WTC11 (cell line): Measurements from ENCODE around the gene SHROOM2. TPM values are rescaled to one million over a fixed set of nuclear protein-coding genes. Genes with fewer than 3 reads are reported as not detected.

Experiments
- ATAC-seq: fragments of 200-7000 bp; cut with Tn5 transposase; 2 replicates; pipeline ENCODE4 v1.10.0; 2021; ENCODE audit warnings: mild to moderate bottlenecking, moderate library complexity
- CTCF ChIA-PET: fragments of 300-600 bp; sonication (Branson Sonifier 250); formaldehyde crosslinking; loops from one replicate; lab custom pipeline; 2021; ENCODE audit warnings: antibody characterized with exemption; lab: Charles Lee
- POLR2A ChIA-PET: fragments of 350-600 bp; sonication (Branson Sonifier 250); formaldehyde crosslinking; loops from one replicate; lab custom pipeline; 2021; ENCODE audit warnings: antibody characterized with exemption; lab: Charles Lee
- DNase-seq: peaks from one replicate; pipeline ENCODE4 v3.0.0; 2021; ENCODE audit warnings: low spot score
- H3K27ac Mint-ChIP-seq: 2 replicates; pipeline ENCODE4 v1.8.0; 2021; ENCODE audit warnings: mixed read lengths
- H3K27me3 Mint-ChIP-seq: 2 replicates; pipeline ENCODE4 v1.8.0; 2021; ENCODE audit warnings: low read depth, mild to moderate bottlenecking, moderate library complexity, mixed read lengths
- H3K36me3 Mint-ChIP-seq: 2 replicates; pipeline ENCODE4 v1.8.0; 2021; ENCODE audit warnings: mixed read lengths
- H3K4me1 Mint-ChIP-seq: 2 replicates; pipeline ENCODE4 v1.8.0; 2022; ENCODE audit warnings: mixed read lengths
- H3K4me3 Mint-ChIP-seq: 2 replicates; pipeline ENCODE4 v1.8.0; 2021; ENCODE audit warnings: mild to moderate bottlenecking, moderate library complexity, mixed read lengths
- H3K9me3 Mint-ChIP-seq: 2 replicates; pipeline ENCODE4 v1.8.0; 2021; ENCODE audit warnings: mixed read lengths
- ATF1 ChIP-seq: sonication (generic); formaldehyde crosslinking; IDR thresholded peaks from 2 replicates; pipeline ENCODE4 v1.8.1; 2023; ENCODE audit warnings: mild to moderate bottlenecking, moderate library complexity, missing genetic modification reagents
- GABPB1 ChIP-seq: sonication (generic); formaldehyde crosslinking; IDR thresholded peaks from 2 replicates; pipeline ENCODE4 v1.8.1; 2023; ENCODE audit warnings: mild to moderate bottlenecking, missing genetic modification reagents
- HMGA2 ChIP-seq: fragments of 250-450 bp; sonication (Bioruptor Pico); IDR thresholded peaks from 2 replicates; pipeline ENCODE4 v1.4.0; 2021; ENCODE audit warnings: mild to moderate bottlenecking, moderate library complexity
- IRF2 ChIP-seq: sonication (generic); formaldehyde crosslinking; IDR thresholded peaks from 2 replicates; pipeline ENCODE4 v1.8.0; 2022; ENCODE audit warnings: low read depth, missing genetic modification reagents, borderline replicate concordance
- JUN ChIP-seq: sonication (generic); formaldehyde crosslinking; IDR thresholded peaks from 2 replicates; pipeline ENCODE4 v1.8.0; 2023; ENCODE audit warnings: mild to moderate bottlenecking, missing genetic modification reagents
- KAT7 ChIP-seq: sonication (generic); formaldehyde crosslinking; IDR thresholded peaks from 2 replicates; pipeline ENCODE4 v1.8.1; 2023; ENCODE audit warnings: missing genetic modification reagents, mild to moderate bottlenecking, borderline replicate concordance
- NR2C2 ChIP-seq: sonication (generic); formaldehyde crosslinking; IDR thresholded peaks from 2 replicates; pipeline ENCODE4 v1.8.0; 2022; ENCODE audit warnings: mild to moderate bottlenecking, missing genetic modification reagents
- OVOL2 ChIP-seq: fragments of 250-450 bp; sonication (Bioruptor Pico); IDR thresholded peaks from 2 replicates; pipeline ENCODE4 v1.9.0; 2021; ENCODE audit warnings: mild to moderate bottlenecking, borderline replicate concordance
- PRRX2 ChIP-seq: fragments of 250-450 bp; sonication (Bioruptor Pico); IDR thresholded peaks from 2 replicates; pipeline ENCODE4 v1.8.0; 2021; ENCODE audit warnings: mild to moderate bottlenecking
- RORB ChIP-seq: fragments of 250-450 bp; sonication (Bioruptor Pico); IDR thresholded peaks from 2 replicates; pipeline ENCODE4 v1.9.0; 2021; ENCODE audit warnings: mild to moderate bottlenecking
- SMAD4 ChIP-seq: sonication (generic); formaldehyde crosslinking; IDR thresholded peaks from 2 replicates; pipeline ENCODE4 v1.8.0; 2022; ENCODE audit warnings: mild to moderate bottlenecking, missing genetic modification reagents
- TP53 ChIP-seq: sonication (generic); formaldehyde crosslinking; IDR thresholded peaks from 2 replicates; pipeline ENCODE4 v1.8.1; 2023; ENCODE audit warnings: mild to moderate bottlenecking, missing genetic modification reagents
- ZNF138 ChIP-seq: sonication (generic); formaldehyde crosslinking; conservative IDR thresholded peaks from 2 replicates; pipeline ENCODE4 v1.8.1; 2022; ENCODE audit warnings: mild to moderate bottlenecking, moderate library complexity, missing genetic modification reagents
- ZNF671 ChIP-seq: fragments of 250-450 bp; sonication (Bioruptor Pico); IDR thresholded peaks from 2 replicates; pipeline ENCODE4 v1.8.0; 2021; ENCODE audit warnings: mild to moderate bottlenecking
- total RNA-seq: library from RNA; stranded (reverse); gene quantifications from 3 replicates; pipeline ENCODE4 v1.2.3, GENCODE V29; 2021
- TF ChIP-seq, protein P1 (sequence below): fragments of 250-450 bp; sonication (Bioruptor Pico); IDR thresholded peaks from 2 replicates; pipeline ENCODE4 v2.1.2; 2022; ENCODE audit warnings: mild to moderate bottlenecking, moderate library complexity
- TF ChIP-seq, protein P2 (sequence below): sonication (generic); formaldehyde crosslinking; IDR thresholded peaks from 2 replicates; pipeline ENCODE4 v1.8.0; 2023; ENCODE audit warnings: mild to moderate bottlenecking, missing genetic modification reagents
- TF ChIP-seq, protein P3 (sequence below): sonication (generic); formaldehyde crosslinking; IDR thresholded peaks from 2 replicates; pipeline ENCODE4 v1.8.1; 2023; ENCODE audit warnings: mild to moderate bottlenecking, missing genetic modification reagents
- TF ChIP-seq, protein P4 (sequence below): fragments of 250-450 bp; sonication (Bioruptor Pico); IDR thresholded peaks from 2 replicates; pipeline ENCODE4 v1.9.0; 2021; ENCODE audit warnings: moderate library complexity, mild to moderate bottlenecking, inconsistent platforms, borderline replicate concordance
- TF ChIP-seq, protein P5 (sequence below): sonication (generic); formaldehyde crosslinking; IDR thresholded peaks from 2 replicates; pipeline ENCODE4 v1.8.1; 2023; ENCODE audit warnings: mild to moderate bottlenecking, moderate library complexity, missing genetic modification reagents
- TF ChIP-seq, protein P6 (sequence below): sonication (generic); formaldehyde crosslinking; IDR thresholded peaks from 2 replicates; pipeline ENCODE4 v1.8.0; 2022; ENCODE audit warnings: mild to moderate bottlenecking, missing genetic modification reagents

SHROOM2 gene
- total RNA-seq, 1 experiment from 2014 or later: 14.8 TPM

DNA sequence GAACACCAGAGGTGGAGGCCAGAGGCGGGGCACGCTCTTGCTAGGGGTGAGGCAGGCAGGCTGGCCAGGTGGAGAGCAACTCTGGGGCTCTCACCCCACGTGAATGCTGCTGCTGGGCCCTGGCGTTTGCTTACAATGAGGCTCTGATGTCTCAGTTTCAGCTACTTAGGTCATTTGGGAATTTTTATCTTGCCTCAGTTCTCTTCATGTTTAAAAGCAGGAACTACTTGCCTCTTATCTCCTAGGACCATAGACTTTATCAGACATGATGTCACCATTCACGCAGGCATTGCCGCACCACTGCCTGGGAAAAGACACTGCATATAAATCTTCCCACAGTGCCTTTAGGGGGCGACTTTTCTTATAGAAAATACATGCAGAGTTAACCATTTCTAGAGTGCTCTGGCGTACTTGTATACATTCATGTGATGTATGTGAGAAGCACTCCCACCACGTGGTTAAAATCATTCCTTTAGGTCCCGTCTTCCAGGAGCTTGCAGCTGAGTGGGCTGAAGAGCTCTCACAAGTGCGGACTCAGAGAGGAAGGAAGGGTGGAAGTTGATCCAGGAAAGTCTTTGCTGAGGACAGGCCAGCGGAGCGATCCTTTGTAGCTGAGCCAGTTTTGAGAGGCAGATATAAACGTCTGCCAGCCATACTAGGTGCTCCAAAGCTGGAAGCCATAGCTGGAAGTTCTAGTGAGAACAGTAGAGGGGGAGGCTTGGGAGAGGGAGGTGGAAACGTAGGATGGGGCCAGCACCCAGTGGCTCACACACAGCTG is 96.6 kb downstream of the SHROOM2 start:
- POLR2A ChIA-PET: no interaction called here
- TF ChIP-seq, protein P1, sequence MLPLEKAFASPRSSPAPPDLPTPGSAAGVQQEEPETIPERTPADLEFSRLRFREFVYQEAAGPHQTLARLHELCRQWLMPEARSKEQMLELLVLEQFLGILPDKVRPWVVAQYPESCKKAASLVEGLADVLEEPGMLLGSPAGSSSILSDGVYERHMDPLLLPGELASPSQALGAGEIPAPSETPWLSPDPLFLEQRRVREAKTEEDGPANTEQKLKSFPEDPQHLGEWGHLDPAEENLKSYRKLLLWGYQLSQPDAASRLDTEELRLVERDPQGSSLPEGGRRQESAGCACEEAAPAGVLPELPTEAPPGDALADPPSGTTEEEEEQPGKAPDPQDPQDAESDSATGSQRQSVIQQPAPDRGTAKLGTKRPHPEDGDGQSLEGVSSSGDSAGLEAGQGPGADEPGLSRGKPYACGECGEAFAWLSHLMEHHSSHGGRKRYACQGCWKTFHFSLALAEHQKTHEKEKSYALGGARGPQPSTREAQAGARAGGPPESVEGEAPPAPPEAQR (CRISPR knock-in tag): no peak
- TF ChIP-seq, protein P2, sequence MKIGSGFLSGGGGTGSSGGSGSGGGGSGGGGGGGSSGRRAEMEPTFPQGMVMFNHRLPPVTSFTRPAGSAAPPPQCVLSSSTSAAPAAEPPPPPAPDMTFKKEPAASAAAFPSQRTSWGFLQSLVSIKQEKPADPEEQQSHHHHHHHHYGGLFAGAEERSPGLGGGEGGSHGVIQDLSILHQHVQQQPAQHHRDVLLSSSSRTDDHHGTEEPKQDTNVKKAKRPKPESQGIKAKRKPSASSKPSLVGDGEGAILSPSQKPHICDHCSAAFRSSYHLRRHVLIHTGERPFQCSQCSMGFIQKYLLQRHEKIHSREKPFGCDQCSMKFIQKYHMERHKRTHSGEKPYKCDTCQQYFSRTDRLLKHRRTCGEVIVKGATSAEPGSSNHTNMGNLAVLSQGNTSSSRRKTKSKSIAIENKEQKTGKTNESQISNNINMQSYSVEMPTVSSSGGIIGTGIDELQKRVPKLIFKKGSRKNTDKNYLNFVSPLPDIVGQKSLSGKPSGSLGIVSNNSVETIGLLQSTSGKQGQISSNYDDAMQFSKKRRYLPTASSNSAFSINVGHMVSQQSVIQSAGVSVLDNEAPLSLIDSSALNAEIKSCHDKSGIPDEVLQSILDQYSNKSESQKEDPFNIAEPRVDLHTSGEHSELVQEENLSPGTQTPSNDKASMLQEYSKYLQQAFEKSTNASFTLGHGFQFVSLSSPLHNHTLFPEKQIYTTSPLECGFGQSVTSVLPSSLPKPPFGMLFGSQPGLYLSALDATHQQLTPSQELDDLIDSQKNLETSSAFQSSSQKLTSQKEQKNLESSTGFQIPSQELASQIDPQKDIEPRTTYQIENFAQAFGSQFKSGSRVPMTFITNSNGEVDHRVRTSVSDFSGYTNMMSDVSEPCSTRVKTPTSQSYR (CRISPR knock-in tag): no peak
- TF ChIP-seq SMAD4 (CRISPR knock-in tag) (no peak), JUN (CRISPR knock-in tag) (no peak), RORB (no peak), HMGA2 (CRISPR knock-in tag) (no peak), NR2C2 (CRISPR knock-in tag) (no peak), IRF2 (CRISPR knock-in tag) (no peak), ZNF671 (no peak), KAT7 (CRISPR knock-in tag) (no peak), OVOL2 (no peak), PRRX2 (CRISPR knock-in tag) (no peak), ATF1 (CRISPR knock-in tag) (no peak), GABPB1 (CRISPR knock-in tag) (no peak), TP53 (CRISPR knock-in tag) (no peak), ZNF138 (CRISPR knock-in tag) (no peak)
- TF ChIP-seq, protein P3, sequence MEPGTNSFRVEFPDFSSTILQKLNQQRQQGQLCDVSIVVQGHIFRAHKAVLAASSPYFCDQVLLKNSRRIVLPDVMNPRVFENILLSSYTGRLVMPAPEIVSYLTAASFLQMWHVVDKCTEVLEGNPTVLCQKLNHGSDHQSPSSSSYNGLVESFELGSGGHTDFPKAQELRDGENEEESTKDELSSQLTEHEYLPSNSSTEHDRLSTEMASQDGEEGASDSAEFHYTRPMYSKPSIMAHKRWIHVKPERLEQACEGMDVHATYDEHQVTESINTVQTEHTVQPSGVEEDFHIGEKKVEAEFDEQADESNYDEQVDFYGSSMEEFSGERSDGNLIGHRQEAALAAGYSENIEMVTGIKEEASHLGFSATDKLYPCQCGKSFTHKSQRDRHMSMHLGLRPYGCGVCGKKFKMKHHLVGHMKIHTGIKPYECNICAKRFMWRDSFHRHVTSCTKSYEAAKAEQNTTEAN (CRISPR knock-in tag): no peak
- TF ChIP-seq, protein P4, sequence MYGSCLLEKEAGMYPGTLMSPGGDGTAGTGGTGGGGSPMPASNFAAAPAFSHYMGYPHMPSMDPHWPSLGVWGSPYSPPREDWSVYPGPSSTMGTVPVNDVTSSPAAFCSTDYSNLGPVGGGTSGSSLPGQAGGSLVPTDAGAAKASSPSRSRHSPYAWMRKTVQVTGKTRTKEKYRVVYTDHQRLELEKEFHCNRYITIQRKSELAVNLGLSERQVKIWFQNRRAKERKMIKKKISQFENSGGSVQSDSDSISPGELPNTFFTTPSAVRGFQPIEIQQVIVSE (CRISPR knock-in tag): no peak
- TF ChIP-seq, protein P5, sequence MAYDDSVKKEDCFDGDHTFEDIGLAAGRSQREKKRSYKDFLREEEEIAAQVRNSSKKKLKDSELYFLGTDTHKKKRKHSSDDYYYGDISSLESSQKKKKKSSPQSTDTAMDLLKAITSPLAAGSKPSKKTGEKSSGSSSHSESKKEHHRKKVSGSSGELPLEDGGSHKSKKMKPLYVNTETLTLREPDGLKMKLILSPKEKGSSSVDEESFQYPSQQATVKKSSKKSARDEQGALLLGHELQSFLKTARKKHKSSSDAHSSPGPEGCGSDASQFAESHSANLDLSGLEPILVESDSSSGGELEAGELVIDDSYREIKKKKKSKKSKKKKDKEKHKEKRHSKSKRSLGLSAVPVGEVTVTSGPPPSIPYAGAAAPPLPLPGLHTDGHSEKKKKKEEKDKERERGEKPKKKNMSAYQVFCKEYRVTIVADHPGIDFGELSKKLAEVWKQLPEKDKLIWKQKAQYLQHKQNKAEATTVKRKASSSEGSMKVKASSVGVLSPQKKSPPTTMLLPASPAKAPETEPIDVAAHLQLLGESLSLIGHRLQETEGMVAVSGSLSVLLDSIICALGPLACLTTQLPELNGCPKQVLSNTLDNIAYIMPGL (CRISPR knock-in tag): no peak
- TF ChIP-seq, protein P6, sequence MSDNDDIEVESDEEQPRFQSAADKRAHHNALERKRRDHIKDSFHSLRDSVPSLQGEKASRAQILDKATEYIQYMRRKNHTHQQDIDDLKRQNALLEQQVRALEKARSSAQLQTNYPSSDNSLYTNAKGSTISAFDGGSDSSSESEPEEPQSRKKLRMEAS (CRISPR knock-in tag): no peak
- ATAC-seq (no peak), DNase-seq (no peak)
- no peaks in the 10 kb centered on the region for H3K27me3 Mint-ChIP-seq
- CTCF ChIA-PET: interaction anchor here (0.6 kb wide), 1 partner anchor 80 kb away, joined by 3 read pairs; no protein-coding TSS in a partner anchor
- H3K36me3 Mint-ChIP-seq: peaks cover 7% of the 10 kb centered on the region; the same call in 1 of the 2 replicates
- H3K27ac Mint-ChIP-seq: peak overlapping the region; percentile 42; the same call in 1 of the 2 replicates
- H3K4me1 Mint-ChIP-seq: peaks cover 16% of the 10 kb centered on the region
- H3K4me3 Mint-ChIP-seq: no peak overlapping the region
- H3K9me3 Mint-ChIP-seq: no peaks in the 10 kb centered on the region
